Stimulated activated naive CD4-positive, alpha-beta T cell (primary cell): Measurements from ENCODE around the gene SOHLH2.

Experiments
- DNase-seq, 6 experiments: peaks; one replicate each; lab custom pipeline; 2025; lab: John Stamatoyannopoulos, UW

Gene SOHLH2

DNA sequence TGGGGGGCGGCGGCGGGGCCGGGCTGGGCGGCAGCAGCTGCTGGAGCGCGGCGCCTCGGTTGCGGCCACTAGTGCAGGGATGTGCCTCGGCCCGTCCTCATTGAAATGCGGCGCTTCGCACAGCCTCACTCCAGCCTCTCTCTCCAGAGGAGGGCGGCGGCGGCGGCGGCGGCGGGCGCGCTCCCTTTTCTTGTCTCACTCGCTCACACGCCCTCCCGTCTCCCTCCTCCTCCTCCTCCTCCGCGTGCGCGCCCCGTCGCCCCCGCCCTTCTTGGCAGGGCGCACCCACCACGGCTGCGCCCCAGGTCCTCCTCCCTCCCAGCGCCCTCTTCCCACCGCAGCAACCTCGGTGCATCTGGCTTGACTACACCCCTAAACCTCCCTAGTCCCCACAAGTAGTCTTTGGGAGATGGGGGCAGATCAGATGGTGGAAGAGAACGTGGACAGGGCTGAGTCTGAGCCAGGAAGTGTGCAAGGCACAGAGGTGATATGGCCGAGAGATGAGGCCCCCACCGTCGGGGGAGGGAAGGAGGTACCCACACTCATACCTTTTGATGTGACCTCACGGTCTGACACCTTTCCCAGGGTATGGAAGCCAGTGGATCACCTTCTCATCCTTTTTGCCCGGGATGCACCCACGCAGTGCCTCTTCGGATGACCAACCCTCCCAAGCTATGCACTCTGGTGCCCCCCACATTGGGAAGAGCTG lies 83.0 kb downstream of the SOHLH2 start, which contains the start of gene DCLK1:
Gene DCLK1 (minus strand): TSS at position 161 of the 709 bp plus-strand sequence.
- no peak for DNase-seq

DNA sequence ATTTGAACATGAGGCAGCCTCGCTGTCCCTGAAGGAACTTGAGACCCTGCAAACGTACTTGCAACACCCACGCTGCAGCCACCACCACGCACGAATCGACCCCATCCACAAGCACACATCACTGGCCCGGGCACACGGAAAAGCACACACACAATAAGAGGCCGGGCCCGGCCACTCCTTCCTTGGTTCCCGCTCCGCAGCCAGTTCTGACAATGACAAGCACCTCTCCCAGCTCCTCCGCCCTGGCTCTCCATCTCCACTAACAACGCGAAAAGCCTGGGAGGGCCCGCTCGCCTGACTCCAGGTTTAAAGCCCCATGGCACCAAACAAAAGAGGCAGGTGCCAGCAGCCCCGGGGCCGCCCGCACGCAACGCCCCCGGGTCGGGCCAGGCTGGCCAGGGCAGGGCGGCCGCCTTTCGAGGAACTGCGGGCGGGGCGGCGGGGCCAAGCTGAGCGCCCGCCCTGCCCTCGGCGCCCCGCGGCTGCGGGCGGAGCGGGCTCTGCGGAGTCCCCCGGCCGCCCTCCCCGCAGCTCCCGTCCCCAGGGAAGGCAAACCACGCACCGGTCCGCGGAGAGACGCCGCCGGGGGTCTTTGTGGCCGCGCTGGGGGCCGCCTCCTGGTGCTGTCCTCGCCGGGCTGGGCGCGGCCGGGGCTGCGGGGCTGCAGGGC lies 83.7 kb downstream of the SOHLH2 start:
- DNase-seq, result no peak

DNA sequence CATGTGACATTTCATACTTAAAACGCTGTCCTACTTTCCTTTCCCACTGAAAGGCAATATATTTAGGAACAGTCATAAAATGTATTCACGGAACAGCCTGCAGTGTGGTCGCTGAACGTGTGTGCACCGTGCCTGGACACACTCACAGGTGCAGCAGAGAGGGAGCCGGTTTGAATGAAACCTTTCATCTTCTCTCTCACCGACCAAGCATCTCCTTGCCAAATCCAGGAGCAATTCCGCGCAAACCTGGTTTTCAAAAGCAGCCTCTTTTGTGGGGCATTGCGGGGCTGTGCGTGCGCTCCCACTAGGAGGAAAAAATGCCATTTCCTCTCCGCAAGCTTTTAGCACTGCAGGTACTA lies 84.2 kb downstream of the SOHLH2 start:
- DNase-seq, result no peak

DNA sequence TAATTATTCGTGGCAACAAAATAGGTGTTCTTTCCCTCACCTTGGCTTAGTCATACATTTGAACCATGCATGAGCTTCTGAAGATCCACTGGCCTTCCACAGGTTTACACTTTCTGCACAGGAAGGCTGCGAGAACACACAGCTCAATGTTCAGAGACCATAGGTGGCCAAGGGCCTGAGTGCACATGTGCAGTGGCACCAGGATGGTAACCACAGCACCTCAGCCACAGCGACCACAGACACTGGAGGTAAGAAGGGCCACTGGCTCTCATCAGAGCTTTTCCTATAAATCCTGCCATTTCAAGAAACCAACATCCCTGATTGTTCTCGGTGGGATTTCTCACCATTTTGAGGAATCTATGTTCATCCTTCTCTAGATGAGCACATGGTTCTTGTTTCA lies 84.8 kb downstream of the SOHLH2 start:
- DNase-seq, result no peak

DNA sequence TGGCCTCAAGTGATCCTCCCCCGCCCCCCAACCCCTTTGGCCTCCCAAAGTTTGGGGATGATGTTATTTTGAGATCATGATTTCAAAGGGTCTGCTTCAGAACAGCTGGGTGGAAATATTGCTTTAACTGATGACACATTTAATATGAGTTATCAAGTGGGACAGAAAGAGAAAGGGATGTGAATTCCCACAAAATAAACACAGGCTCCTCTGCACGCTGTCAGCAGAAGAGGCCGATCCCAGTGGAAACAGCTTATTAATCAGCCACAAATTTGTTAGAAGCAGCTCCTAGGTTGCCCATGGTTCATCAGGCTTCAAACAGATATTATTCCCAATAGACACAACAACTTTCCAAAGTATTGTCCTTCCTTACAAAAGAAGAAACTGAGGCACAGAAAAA lies 87.9 kb downstream of the SOHLH2 start:
- no peak for DNase-seq

DNA sequence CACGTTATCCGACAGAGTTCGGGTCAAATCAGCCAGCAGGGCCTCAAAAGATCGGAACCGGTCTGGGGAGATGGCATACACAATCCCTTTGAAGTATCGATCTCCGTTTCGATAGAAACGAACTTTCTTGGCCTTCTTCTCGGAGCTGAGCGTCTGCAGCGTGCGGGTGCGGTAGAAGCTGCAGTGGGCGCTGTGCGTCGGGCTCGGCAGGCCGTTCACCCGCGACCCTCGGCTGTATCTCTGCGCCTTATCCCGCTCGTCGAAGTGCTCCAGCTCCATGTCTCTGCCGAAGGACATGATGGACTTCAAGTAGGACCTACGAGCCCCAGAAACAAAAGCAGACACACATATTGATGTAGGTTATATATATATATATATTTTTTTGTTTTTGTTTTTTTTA lies 88.5 kb downstream of the SOHLH2 start:
- DNase-seq, result no peak

DNA sequence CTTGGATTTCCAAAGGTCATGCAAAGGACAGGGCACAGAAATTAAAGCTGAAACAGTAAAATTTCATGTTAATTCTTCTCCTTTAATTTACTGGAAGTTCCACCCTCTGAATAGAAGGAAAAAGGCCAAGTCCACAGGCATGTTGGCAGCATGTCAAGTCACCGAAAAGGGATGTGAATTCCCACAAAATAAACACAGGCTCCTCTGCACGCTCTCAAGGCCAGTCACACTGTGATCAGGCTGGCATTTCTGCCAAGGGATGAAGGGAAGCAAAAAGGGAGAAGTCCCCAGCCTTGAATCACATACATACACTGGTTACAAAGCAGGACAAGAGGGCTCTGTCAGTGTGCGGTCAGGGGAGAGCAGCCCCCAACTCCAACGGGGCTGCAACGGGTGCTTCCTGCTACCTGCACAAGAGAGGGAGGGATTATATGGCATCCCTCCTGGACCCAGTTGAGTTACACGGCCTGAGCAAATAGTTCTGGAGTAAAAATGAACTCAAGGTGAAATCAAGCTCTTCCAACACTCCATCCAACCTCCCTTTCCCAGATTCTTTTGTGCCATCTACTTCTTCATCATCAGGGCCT lies 90.0 kb downstream of the SOHLH2 start:
- no peak for DNase-seq
